Adrenal gland (tissue), 5 donors: Measurements from ENCODE around the gene MPLKIP.
"Not testable (repeated sequence)": the region's sequence is repeated elsewhere in the genome, so short reads cannot be mapped to it uniquely, and the experiment has no call there.

Experiments
- POLR2A ChIP-seq, 2 donors: fragments of 450-650 bp; IDR thresholded peaks; one replicate each; pipeline ENCODE4 v1.6.1; 2017; ENCODE audit warnings: antibody characterized with exemption in 2 of 2, mild to moderate bottlenecking in 2 of 2, moderate library complexity in 1 of 2
- TF ChIP-seq, protein P1 (sequence below), 6 experiments: fragments of 450-650 bp in 4 of 6; fragments of 200-600 bp in 2 of 6; sonication (generic) in 1 of 6; IDR thresholded peaks; 1 replicate in 5 of 6; 2 replicates in 1 of 6; pipeline versions ENCODE4 v1.5.1 to v1.8.0; 2016 to 2021; ENCODE audit warnings: antibody characterized with exemption in 6 of 6, mild to moderate bottlenecking in 2 of 6, moderate library complexity in 1 of 6
- donor health status: DM: no; HTN: no; CAD: no.

DNA sequence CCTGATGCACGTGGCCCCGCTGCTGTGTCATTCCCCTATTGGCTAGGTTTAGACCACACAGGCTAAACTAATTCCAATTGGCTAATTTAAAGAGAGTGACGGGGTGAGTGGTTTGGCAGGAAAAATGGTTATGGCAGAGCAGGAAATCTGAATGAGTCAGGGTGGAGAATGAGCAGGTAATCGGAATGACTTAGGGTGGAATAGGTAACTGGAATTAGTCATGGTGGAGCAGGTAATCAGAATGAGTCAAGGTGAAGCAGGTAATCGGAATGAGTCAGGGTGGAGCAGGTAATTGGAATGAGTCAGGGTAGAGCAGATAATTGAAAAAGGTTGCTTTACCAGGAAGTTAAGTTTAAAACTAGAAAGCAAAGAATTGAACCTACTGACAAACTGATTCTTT lies 7.5 kb upstream of the MPLKIP start:
- TF ChIP-seq, protein P1, sequence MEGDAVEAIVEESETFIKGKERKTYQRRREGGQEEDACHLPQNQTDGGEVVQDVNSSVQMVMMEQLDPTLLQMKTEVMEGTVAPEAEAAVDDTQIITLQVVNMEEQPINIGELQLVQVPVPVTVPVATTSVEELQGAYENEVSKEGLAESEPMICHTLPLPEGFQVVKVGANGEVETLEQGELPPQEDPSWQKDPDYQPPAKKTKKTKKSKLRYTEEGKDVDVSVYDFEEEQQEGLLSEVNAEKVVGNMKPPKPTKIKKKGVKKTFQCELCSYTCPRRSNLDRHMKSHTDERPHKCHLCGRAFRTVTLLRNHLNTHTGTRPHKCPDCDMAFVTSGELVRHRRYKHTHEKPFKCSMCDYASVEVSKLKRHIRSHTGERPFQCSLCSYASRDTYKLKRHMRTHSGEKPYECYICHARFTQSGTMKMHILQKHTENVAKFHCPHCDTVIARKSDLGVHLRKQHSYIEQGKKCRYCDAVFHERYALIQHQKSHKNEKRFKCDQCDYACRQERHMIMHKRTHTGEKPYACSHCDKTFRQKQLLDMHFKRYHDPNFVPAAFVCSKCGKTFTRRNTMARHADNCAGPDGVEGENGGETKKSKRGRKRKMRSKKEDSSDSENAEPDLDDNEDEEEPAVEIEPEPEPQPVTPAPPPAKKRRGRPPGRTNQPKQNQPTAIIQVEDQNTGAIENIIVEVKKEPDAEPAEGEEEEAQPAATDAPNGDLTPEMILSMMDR (IDR thresholded peaks at IDR 0.05): not testable (repeated sequence)
- TF ChIP-seq POLR2A (IDR thresholded peaks at IDR 0.05): not testable (repeated sequence)
